ENCODE results near the gene TNKS2.

The TNKS2 gene

GRCh38 chr10:91776266-91776665, 22.0 kb upstream of the TNKS2 start:
- FAIRE-seq = no peak
- DNase-seq (ENCODE audit: insufficient read length, low spot score) = no peak

GRCh38 chr10:91778485-91778884, 19.7 kb upstream of the TNKS2 start:
- DNase-seq (ENCODE audit: insufficient read length, low spot score) (no peak), FAIRE-seq (no peak)
- no peak for TF ChIP-seq CTCF (IDR thresholded peaks at IDR 0.05; ENCODE audit: insufficient read depth, missing control alignments)

More at GRCh38 chr10:91776266-91776665, 22.0 kb upstream of the TNKS2 start:
- TF ChIP-seq CTCF (IDR thresholded peaks at IDR 0.05; ENCODE audit: insufficient read depth, missing control alignments) = no peak

- no peak for TF ChIP-seq CTCF (IDR thresholded peaks at IDR 0.05; ENCODE audit: insufficient read depth, missing control alignments)
- FAIRE-seq (no peak), DNase-seq (ENCODE audit: insufficient read length, low spot score) (no peak)
Measured at GRCh38 chr10:91779011-91779605, 19.1 kb upstream of the TNKS2 start.

GRCh38 chr10:91782539-91782938, 15.7 kb upstream of the TNKS2 start:
- no peak for TF ChIP-seq CTCF (IDR thresholded peaks at IDR 0.05; ENCODE audit: insufficient read depth, missing control alignments)
- no peak for DNase-seq (ENCODE audit: insufficient read length, low spot score)
- no peak for FAIRE-seq

GRCh38 chr10:91785830-91786229, 12.4 kb upstream of the TNKS2 start:
- TF ChIP-seq CTCF (IDR thresholded peaks at IDR 0.05; ENCODE audit: insufficient read depth, missing control alignments) = no peak
- FAIRE-seq = peak; percentile 97

GRCh38 chr10:91787258-91787657, 11.0 kb upstream of the TNKS2 start:
- FAIRE-seq (no peak), DNase-seq (ENCODE audit: insufficient read length, low spot score) (no peak)
- TF ChIP-seq CTCF (IDR thresholded peaks at IDR 0.05; ENCODE audit: insufficient read depth, missing control alignments) = no peak

More at GRCh38 chr10:91785830-91786229, 12.4 kb upstream of the TNKS2 start:
- DNase-seq (ENCODE audit: insufficient read length, low spot score) = no peak

GRCh38 chr10:91787810-91788209, 10.4 kb upstream of the TNKS2 start:
- DNase-seq (ENCODE audit: insufficient read length, low spot score) = no peak
- no peak for TF ChIP-seq CTCF (IDR thresholded peaks at IDR 0.05; ENCODE audit: insufficient read depth, missing control alignments)
- no peak for FAIRE-seq

Measured in D721Med (cell line).